ENCODE results near the gene SH3YL1. TPM values are rescaled to one million over a fixed set of nuclear protein-coding genes. Genes with fewer than 3 reads are reported as not detected.

SH3YL1 gene
- total and polyA plus RNA-seq, 2 of the 4 experiments (the other 2 are of a cell fraction), result 18.1 to 21.2 TPM

DNA sequence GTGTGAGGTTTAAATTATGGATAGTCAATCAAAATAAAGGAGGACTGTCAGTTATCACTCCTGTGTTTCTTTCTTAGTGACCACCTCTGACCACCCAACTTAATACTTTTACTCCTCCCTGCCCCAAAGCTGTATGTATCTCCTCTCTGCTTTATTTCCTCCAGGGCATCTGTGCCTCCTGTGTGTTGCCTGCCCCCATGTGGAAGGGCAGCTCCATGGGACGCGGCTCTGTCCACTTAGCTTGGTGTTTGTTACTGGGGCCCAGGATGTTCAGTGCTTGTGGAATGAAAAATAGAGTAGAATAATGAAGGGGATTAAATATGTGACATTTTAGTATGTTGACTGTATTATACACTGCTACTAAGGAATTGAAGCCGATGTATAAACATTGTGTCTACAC is 10.7 kb upstream of the SH3YL1 start:
- Histone ChIP-seq H4K91ac (ENCODE audit: insufficient read depth, low read depth, low read length) (no peak overlapping the region), H2BK20ac (ENCODE audit: low read depth, low read length) (no peak overlapping the region), H3K14ac (replicated peaks; ENCODE audit: low read depth, low read length) (no peak overlapping the region), H3K27me3 (ENCODE audit: control insufficient read depth, insufficient read depth, low read length) (no peaks in the 10 kb centered on the region), H3K79me1 (ENCODE audit: low read depth in 1 of 2, low read length in 2 of 2) (peaks cover 26 to 49% of the 10 kb centered on the region in 2 experiments), H2BK120ac (ENCODE audit: low read depth, low read length) (no peak overlapping the region), H4K5ac (ENCODE audit: low read depth, low read length) (no peak overlapping the region), H3K56ac (ENCODE audit: extremely low read depth, insufficient read depth, low read length) (no peak overlapping the region), H3K4me1 (ENCODE audit: control insufficient read depth, insufficient read depth, low read length) (no peaks in the 10 kb centered on the region), H3K9me1 (ENCODE audit: insufficient read depth, low read length) (peaks cover 6% of the 10 kb centered on the region), H3K4me2 (ENCODE audit: low read depth, low read length) (no peak overlapping the region), H2BK15ac (ENCODE audit: low read depth, low read length) (no peak overlapping the region), H2AFZ (replicated peaks; ENCODE audit: low read length, poor library complexity) (no peak overlapping the region), H3K4ac (ENCODE audit: low read depth, low read length) (no peak overlapping the region), H3K23ac (ENCODE audit: low read depth, low read length) (no peak overlapping the region), H3K27ac (ENCODE audit: insufficient read depth, low read length) (no peak overlapping the region), H2AK9ac (replicated peaks; ENCODE audit: low read depth, low read length, poor library complexity) (no peak overlapping the region), H3K9ac (ENCODE audit: low read depth, low read length) (no peak overlapping the region), H3K9me3 (ENCODE audit: control insufficient read depth, insufficient read depth, low read length) (no peaks in the 10 kb centered on the region), H3K18ac (ENCODE audit: low read depth, low read length) (no peak overlapping the region), H4K8ac (ENCODE audit: low read depth in 2 of 2, low read length in 2 of 2) (no peak overlapping the region), H4K20me1 (ENCODE audit: insufficient read depth, low read length) (peaks cover 54% of the 10 kb centered on the region), H3K36me3 (ENCODE audit: control insufficient read depth, insufficient read depth, low read length) (peaks cover 26% of the 10 kb centered on the region), H2AK5ac (ENCODE audit: low read depth, low read length) (no peak overlapping the region), H3K4me3 (ENCODE audit: insufficient read depth, low read depth, low read length) (no peak overlapping the region), H2BK5ac (ENCODE audit: low read depth, low read length, poor library complexity, severe bottlenecking) (no peak overlapping the region)
- BruUV-seq (replicated peaks), result no TSS peak
- dilution Hi-C loops (cut with HindIII; ENCODE audit: low sequenced_read_pairs, unreplicated experiment), result no loop called here
- WGBS, 2 experiments (ENCODE audit: extremely low coverage in 2 of 2, insufficient read length in 1 of 2), result no CpG with 5 or more reads among the region's 3 CpGs
- intact Hi-C loops (cut with micrococcal nuclease), result no loop called here
- in situ Hi-C loops (cut with MboI; ENCODE audit: low sequenced_read_pairs), result no loop called here
- CTCF ChIA-PET, result interaction anchor here (0.5 to 1.0 kb wide), 3 partner anchors 8 to 13 kb away, joined by 3 read pairs; no protein-coding TSS in a partner anchor
- POLR2A ChIA-PET (ENCODE audit: unreplicated experiment), result no interaction called here
- DNase-seq, result no peak
- no peak for ATAC-seq (ENCODE audit: low read depth)
- TF ChIP-seq, protein P1, sequence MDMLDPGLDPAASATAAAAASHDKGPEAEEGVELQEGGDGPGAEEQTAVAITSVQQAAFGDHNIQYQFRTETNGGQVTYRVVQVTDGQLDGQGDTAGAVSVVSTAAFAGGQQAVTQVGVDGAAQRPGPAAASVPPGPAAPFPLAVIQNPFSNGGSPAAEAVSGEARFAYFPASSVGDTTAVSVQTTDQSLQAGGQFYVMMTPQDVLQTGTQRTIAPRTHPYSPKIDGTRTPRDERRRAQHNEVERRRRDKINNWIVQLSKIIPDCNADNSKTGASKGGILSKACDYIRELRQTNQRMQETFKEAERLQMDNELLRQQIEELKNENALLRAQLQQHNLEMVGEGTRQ (IDR thresholded peaks at IDR 0.05; ENCODE audit: low read depth, low read length), result no peak
- no peak for TF ChIP-seq MAZ (IDR thresholded peaks at IDR 0.05; ENCODE audit: borderline replicate concordance, low read depth, low read length)
- TF ChIP-seq RCOR1 (IDR thresholded peaks at IDR 0.05; ENCODE audit: insufficient replicate concordance, low read length), result no peak
- TF ChIP-seq SMC3 (IDR thresholded peaks at IDR 0.05; ENCODE audit: low read depth, low read length), result no peak

Data from IMR-90 (cell line).